GM19455 (cell line): ENCODE results near the gene NFIA.
"Not testable (repeated sequence)": the region's sequence is repeated elsewhere in the genome, so short reads cannot be mapped to it uniquely, and the experiment has no call there.

Experiments used
- ATAC-seq: cut with Tn5 transposase; IDR thresholded peaks from one replicate; pipeline ENCODE4 v1.9.1; 2021; ENCODE audit not compliant: unreplicated experiment

Gene NFIA

DNA sequence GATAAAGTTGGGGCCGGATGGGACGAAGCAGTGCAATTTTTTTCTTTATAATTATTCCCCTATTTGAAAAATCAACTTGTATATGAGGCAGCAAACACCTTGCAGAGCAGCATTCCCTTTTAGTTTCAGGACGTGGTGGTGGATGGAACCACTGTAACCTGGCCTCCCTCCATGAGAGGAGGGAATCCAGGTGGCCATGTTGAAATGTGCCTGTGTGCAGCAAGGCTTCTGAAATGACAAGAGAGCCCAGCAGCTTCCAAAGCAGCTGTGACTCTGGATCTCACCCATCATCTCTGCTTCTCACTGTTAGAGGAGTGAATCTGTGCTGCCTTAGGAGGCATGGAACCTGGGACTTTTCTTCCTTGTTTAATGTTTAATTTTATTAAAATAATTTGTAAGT lies 42.3 kb downstream of the NFIA start:
- ATAC-seq = no peak

DNA sequence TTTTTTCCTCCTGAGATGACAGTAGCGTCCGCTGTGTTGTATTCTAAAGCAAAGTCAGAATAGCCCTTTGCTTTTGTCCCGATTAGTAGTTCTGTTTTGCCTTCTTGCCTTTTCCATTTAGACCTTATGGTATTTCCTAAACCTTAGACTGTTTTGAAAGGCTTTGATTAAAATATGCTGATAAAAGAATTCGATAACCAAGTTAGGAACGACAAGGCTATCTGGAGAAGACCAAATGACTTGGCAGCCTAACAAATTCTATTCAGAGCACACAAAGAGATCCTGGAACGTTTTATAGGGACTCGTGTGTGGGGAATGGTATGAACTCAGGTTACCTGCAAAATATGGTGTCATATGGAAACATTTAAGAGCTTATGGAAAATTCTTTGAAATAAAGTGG lies 42.9 kb downstream of the NFIA start:
- no peak for ATAC-seq

DNA sequence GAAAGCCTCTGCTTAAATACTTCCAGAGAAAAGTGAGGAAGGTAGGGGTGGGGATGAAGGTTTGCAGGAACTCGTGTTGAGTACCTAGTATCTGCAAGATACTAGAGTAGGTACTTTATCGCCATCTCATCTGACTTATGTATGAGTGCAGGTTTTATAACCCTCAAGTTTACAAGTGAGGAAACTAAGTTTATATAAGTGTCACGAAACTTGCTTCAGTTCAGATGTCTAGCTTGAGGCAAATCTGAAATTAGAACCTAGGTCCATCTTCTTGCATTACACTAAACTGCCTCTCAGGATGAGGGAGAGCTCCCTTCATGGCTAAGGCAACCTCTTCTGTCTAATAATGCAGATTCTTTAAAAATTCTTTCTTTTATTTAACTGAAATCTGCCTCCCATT lies 43.5 kb downstream of the NFIA start:
- no peak for ATAC-seq

DNA sequence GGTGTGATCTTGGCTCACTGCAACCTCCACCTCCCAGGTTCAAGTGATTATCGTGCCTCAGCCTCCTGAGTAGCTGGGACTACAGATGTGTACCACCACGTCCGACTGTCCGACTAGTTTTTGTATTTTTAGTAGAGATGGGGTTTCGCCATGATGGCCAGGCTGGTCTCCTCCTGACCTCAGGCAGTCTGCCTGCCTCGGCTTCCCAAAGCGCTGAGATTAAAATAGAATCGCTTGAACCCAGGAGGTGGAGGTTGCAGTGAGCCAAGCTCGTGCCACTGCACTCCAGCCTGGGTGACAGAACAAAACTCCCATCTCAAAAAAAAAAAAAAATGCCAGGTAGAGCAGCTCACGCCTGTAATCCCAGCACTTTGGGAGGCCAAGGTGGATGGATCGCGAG lies 44.5 kb downstream of the NFIA start:
- not testable (repeated sequence) for ATAC-seq

DNA sequence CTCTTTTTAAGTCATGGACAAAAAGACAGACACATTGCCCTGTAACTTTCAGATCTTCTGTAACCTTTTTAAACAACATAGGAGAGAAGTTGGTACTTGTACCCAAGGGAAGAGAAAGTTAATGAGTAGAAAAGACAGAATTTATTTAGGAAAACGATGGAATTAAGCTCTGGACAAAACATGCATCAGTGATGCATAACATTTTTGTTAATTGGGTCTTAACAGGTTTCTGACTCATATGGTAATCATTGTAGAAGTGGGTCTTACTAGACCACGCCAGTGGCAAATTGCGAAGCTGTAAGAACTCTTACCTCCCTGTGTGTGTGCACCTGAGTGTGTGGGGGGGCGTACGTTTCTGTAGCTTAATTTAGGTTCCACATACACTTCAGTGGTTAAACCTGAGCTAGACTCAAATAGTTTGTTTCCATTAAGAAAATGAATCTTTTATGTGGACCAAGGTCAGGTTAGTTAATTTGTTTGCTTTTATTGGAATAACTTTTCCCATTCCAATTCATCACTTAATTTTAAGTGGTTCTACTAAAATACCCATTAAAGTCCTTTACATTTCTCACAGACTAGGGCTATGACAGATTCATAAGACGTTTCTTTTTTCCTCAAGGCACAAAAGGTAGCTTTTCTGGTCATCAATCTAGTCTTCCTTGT lies 48.1 kb downstream of the NFIA start:
- no peak for ATAC-seq

DNA sequence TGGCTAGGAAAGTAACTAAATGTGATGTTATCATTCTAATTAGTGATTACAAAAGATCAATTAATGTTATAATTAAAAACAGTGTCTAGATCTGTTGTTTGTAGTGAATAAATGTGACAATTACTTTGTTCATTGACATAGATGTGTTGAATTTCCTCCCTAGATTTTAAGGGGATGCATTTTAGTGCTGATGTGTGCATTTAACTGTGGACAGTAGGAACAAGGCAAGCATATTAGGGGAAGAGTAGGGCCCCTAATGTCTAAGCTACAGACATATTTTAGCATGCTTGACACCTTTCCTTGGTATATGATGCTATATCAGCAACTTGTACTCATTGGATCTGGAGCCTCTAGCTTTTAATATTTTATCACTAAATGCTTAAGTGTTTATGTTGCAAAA lies 48.9 kb downstream of the NFIA start:
- no peak for ATAC-seq

DNA sequence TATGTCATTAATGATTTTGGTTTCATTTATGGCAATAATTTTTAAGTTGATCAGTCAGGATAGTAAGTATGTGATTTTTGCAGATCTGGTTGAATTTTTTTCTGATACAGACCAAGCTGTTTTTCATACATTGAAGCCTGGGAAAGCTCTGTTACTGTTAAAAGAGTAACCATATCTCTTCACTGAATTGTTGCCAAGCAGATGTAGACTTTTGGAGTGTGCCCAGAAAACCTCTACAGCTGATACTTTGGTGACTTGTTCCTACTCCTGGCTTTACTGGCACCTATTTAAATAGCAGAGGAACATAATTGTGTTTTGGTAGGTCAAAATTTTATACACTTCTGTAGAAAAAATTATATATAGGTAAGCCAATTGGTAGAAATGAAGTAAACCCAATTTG lies 49.4 kb downstream of the NFIA start:
- no peak for ATAC-seq

DNA sequence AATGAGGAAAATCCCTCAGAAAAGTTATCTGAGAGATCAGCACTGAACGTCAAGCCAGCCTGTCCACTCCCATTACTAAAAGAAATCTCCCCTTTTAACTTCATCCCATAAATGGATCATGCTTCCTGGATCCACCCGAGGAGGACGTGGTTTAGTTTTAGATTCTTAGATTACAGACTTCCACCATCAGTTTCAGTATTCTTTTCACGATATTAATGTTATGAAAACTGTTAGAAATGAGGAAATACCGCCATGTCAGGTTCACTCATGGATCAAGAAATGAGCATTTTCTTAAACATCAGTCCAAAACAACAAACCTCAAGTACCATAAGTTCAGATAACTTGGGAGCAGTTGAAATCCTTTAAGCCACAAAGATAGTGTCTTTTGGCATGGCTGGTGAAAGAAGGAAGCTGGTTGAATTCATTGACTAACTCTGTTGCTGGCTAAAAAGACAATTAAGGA lies 49.8 kb downstream of the NFIA start:
- ATAC-seq = no peak

DNA sequence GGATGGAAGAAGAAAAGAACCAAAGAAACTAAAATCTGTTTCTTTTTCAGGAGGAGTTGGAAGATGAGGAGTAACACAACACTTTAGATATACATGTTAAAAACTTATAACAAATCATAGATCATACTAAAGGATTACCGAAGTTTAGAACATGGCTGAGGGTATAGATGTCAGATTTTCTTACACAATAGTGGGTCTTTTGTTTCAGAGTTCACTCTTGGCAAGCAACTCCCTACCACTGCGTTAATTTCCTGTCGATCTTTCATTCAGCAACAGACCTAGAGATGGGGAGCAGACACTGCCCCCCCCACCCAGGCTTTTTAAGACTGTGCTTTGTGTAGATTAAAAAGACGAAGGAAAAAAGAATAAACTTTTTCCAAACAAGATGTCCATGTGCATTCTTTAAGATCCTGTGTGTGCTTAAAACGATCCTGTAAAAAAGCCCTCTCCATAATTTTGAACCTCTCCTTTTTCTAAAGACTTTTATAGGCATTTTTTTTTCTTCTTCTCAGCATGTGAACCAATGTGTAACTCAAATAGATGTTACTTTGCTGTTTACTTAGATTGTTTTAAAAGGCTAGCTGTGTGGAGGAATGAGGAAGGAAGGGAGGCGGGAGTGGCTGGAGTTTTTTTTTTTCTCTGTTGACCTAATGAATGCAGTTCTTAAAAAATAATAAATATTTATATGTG lies 50.4 kb downstream of the NFIA start:
- no peak for ATAC-seq

DNA sequence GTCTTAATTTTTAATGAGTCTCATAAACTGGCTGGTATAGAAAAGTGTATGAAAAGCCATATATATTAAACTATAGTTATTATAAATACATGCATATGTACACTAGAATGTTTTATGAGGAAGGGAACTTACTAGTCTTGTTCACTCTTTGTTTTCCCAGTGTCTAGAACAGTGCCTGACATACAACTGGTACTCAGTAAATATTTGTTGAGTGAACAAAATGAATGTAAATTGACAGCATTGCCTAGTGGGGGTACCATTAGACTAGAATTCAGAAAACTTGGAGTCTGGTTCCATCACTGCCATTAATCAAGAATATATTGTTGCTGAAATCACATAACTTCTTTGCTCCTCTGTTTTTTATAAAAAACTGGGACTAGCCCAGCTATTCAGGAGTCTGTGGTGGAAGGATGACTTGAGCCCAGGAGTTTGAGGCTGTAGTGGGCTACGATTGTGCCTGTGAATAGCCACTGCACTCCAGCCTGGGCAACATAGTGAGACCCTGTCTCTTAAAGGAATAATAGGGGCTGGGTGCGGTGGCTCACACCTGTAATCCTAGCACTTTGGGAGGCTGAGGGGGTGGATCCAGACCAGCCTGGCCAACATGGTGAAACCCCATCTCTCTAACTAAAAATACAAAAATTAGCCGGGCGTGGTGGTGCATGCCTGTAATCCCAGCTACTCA lies 51.1 kb downstream of the NFIA start:
- no peak for ATAC-seq

DNA sequence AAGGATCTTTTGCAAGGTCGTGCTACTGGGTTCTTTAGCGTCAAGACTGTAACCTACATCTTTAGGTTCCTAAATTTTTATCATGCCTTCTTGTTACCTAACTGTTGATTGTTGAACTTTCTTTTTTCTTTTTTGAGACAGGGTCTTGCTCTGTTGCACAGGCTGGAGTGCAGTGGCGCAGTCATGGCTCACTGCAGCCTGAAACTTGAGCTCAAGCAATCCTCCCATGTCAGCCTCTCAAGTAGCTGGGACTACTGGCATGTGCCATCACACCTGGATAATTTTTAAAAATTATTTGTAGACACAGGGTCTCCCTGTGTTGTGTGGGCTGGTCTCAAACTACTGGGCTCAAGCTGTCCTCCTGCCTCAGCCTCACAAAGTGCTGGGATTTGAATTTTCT lies 52.9 kb downstream of the NFIA start:
- no peak for ATAC-seq

DNA sequence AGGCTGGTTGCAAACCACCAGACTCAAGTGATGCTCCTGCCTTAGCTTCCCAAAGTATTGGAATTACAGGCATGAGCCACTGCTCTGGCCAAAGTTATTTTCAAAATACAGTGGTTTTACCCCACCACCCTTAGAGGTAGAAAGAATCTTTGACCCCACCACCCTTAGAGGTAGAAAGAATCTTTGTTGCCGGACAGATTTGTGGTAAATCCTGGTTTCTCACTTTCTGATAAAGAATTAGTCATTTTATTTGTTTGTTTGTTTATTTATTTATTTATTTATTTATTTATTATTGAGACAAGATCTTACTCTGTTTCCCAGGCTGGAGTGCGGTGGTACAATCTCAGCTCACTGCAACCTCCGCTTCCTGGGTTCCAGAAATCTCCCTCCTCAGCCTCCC lies 55.9 kb downstream of the NFIA start:
- no peak for ATAC-seq

DNA sequence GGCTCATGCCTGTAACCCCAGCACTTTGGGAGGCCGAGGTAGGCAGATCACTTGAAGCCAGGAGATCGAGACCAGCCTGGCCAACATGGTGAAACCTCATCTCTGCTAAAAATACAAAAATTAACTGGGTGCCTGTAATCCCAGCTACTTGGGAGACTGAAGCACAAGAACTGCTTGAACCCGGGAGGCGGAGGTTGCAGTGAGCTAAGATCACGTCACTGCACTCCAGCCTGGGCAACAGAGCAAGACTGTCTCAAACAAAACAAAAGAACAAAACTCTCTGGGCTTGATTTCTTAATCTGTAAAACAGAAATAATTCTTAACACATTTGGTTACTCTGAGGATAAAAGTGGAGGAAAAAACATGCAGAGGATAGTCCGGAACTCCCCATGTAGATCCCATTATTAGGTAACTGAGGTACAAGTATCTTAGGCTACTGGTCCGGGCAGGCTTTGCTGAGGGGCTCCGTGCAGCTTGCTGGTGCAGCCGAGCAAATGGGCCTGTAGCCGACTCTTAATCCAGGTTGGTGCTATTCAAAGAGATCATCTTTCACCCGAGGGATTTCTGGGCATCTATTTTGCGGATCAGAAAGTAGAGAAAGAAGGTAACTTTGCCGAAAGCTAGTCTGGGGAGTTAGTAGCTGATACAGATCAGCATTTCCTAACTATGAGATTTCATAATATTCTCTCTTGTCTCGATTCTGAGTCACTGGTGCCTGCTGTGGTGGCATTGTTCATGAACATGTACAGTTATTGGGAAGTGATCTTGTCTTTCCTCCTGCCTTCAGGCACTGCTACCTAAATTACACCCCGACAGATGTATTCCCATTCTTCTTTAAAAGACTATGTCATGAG lies 56.8 kb downstream of the NFIA start:
- ATAC-seq = no peak

DNA sequence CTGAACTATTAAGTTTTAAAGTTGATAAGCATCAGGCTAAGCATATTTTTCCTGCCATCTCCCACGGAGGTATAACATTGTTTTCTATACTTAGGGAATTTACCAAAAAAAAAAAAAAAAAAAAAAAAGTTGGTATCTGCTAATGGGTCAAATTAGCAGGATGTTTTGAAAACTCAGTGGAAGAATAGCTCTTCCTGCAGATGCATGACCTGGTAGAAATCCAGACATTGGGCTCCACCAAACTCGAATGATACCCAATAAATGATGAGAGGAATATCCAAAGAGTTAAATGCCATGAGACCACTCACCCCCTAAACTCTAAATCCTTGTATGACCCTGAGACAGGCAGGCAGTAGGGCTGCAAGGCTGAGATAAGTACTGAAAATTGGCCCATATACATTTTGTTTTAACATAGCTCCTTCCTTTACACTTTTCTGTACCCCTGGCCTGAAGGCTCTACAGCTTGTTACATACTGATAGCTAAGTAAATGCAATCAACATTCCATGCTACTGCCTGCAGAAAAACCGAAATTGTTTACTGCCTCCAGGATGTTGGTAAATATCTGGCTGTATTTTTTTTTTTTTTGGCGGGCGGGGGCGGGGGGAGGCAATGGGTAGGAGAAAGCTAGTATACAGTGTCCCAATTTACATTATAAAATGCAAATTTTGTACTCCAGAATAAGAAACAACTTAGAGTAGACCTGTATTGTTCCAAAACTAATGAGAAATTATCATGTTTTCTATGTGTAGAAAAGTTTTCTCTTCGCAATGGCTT lies 57.6 kb downstream of the NFIA start:
- ATAC-seq = no peak

DNA sequence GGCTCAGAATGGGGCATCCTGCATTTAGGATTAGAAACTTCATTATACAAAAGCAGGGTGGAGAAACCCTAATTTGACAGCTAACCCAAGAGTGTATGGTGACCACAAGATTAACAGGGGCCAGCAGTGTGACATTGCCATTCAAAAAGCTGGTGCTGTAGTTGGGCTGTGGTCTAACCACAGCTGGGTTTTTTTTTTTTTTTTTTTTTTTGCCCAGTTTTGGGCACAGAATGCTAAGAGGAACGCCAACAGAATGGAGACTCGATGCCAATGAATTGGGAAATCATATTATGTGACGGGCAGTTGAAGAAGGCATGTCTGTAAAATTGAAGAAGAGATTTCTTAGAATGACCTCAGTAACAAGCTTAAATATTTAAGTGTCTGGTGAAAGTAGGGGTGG lies 58.4 kb downstream of the NFIA start:
- ATAC-seq = no peak

DNA sequence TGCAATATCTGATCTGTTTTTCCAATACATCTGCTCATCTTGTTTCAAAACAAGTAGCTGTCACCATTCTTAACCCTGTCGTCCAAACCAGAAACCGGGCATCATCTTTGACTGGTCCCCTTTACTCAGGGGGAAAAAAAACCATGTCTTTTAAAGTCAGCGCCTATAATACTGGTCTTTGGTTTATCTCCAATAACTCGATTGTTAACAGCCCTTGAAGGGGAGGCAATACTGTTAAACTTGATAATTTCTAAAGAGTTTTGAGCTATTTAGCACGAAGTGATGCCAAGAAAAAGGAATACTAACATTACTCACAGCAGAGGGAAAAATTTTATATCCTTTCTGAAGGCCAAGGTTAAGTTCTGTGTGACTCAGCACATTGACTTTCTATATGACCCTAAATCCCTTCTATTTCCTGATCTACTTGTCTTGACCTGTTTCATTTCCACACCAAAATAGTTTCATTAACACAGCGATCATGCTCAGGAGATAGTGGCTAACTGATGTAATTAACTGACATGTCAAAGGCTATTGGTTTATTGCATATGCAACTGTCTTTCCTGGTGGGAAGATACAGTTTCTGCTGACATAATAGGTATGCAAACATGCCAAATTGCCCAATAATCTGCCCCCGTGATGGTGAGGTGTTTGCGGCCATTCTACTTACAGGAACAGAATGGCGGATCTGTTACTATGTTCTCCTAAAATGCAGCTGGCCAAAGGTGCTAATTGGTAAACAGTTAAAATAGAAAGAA lies 59.1 kb downstream of the NFIA start:
- no peak for ATAC-seq

DNA sequence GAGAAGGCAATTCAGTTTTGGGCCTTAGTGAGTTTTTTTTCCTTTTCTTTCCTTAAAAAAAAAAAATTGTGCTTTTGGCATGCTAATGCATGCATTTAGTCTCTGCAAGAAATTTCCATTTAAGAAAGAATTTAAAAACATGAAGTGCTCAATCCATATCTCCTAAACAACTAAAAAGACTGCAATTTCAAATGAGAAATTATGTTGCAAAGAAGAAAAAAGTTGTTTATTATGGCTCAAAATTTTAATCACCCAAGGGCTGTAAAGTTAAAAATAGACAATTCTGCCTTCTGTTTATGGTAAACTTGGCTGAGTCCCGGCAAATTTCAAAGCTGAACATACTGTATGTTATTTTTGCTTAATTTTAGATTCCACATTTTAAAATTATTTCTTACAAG lies 59.7 kb downstream of the NFIA start:
- no peak for ATAC-seq

DNA sequence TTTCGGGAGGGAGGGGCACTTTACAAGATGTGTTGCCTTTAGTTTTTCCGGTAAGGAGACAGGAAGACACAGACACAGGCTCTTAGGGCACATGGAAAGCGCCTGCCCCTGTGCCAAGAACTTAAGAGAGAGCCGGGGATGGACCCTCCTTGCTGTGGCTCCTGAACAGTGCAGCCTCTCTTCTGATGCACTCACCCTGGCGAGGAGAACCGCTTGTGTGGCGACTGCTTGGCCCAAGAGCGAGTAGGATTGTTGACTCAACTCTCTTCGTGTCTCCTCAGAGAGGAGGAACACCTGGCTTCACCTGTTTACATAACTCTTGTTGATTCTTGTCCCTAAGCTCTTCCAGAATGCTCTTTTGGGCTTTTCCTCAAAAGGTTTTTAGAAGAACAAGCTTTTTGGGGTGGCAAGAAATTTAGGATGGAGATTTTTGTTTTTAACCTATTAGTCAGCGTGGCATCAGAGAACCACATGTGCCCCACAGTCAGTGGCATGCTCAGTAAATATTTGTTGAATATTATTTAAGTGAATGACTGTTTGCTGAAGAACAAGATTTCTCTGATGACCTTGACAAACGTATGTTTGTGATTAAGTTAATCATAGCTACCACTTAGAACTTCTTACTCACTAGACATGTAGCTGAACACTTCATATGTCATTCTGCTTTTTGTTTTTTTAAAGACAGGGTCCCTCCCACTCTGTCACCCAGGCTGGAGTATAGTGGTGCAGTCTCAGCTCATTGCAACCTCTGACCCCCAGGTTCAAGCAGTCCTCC lies 60.6 kb downstream of the NFIA start:
- ATAC-seq = no peak

DNA sequence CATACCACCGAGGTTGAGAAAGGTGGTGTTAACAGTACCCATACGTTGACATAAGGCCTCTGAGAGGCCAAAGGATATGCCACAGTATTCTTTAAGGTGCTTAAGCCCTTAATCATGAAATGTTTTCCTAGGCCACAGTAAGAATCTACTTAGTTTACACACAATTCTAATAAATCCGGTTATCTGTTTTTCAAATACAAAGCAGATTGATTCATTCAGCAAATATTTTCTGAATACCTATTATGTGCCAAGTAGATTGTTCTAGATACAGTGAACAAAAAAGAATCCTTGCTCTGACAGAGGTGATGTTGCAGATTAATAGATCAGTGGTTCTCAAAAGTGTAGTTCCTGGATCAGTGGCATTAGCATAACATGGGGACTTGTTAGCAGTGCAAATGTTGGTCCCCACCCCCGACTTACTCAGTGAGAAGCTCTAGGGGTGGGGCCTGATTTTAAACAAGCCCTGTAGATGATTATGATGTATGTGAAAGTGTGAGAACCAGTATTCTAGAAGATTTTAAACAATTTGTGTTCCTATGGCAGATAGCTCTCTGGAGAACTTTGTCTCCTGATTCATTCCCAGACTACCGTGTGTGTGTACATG lies 61.6 kb downstream of the NFIA start:
- ATAC-seq = no peak
